SIG-M5 treated with dmso at 0.1 percent for 504 hours (cell line): ENCODE results near the gene ZBTB12.
A peak's percentile ranks its signal among the peaks of the same experiment; 100 is the strongest.
"Not testable (repeated sequence)": the region's sequence is repeated elsewhere in the genome, so short reads cannot be mapped to it uniquely, and the experiment has no call there.

Experiments used
- DNase-seq: peaks from one replicate; lab custom pipeline; 2025; ENCODE audit not compliant: unreplicated experiment; lab: John Stamatoyannopoulos, UW

The ZBTB12 gene

GRCh38 chr6:31922942-31923341 is 21.1 kb upstream of the ZBTB12 start:
- no peak for DNase-seq

- DNase-seq, result peak; percentile 74
Observed at GRCh38 chr6:31920811-31921210, 18.9 kb upstream of the ZBTB12 start.

DNA sequence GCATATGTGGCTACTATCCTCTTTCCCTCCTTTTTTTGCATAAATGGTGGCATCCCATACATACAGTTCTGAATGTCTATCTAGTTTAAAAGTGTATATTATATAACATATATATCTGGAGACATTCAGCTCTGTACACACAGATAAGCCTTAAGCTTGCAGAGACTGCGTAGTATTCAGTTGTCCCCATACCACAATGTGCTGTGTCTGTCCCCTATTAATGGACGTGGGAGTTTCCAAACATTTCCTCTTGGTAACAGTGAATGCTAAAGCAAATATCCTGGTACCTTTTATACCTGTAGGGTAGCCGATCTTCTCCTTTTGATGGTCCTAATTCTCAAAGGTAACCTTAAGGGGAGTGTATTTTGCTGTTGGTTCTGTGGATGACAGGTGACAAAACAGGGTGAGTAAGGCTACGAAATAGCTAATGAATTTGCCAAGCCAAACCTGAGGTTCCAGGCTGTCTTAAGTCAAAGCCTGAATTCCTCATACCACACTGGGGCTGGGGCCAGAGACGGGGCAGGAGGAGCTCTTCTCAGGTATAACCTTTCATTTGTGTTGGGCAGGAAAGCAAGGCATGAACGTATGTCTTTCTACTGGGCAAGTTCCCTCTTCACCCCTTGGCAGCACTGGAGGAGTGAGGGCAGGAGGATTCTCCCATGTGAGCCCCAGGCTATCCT is 17.9 kb upstream of the ZBTB12 start:
- DNase-seq, result no peak

DNA sequence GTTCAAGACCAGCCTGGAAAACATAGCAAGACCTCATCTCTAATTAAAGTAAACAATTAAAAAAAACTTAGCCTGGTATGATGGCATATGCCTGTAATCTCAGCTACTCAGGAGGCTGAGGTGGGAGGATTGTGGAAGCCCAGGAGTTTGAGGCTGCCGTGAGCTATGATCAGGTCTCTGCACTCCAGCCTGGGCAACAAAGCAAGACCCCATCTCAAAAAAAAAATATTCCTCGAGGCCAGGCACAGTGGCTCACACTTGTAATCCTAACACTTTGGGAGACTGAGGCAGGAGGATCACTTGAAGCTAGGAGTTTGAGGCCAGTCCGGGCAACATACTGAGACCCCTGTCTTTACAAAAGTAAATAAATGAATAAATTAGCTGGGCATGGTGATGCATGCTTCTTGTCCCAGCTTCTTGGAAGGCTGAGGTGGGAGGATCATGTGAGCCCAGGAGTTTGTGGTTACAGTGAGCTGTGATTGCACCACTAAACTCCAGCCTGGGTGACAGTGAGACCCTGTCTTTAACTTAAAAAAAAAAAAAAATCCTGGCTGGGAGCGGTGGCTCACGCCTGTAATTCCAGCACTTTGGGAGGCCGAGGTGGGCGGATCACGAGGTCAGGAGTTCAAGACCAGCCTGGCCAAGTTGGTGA is 16.3 kb upstream of the ZBTB12 start:
- DNase-seq, result no peak

- DNase-seq, result no peak
Observed at GRCh38 chr6:31915756-31916155, 13.9 kb upstream of the ZBTB12 start.

DNA sequence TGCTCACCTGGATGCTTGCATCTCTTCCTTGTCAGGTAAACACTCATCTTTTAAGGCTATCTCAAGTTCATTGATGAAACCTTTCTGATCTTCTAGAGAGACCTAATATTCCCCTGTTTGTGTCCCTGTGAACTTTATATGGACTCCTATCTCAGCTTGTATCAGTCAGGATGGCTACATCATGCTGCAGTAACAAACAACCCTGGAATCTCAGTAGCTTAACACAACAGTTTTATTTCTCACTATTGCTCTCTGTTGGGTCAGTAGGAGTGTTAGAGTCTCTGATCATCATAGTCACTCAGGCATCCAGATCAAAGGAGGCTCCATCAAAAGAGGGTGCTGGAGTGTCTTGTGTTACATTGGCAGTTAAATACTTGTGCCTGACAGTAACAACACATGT is 13.5 kb upstream of the ZBTB12 start:
- no peak for DNase-seq

GRCh38 chr6:31911826-31912585 is 10.1 kb upstream of the ZBTB12 start:
- no peak for DNase-seq

DNA sequence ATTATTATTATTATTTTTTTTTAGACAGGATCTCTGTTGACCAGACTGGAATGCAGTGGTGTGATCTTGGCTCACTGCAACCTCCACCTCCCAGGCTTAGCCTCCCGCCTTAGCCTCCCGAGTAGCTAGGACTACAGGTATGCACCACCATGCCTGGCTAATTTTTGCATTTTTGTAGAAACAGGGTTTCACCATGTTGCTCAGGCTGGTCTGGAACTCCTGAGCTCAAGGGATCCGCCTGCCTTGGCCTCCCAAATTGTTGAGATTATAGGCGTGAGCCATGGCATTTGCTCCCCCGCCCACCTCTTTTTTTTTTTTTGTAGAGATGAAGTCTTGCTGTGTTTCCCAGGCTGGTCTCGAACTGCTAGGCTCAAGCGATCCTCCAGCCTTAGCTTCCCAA is 7.4 kb upstream of the ZBTB12 start:
- DNase-seq, result not testable (repeated sequence)

DNA sequence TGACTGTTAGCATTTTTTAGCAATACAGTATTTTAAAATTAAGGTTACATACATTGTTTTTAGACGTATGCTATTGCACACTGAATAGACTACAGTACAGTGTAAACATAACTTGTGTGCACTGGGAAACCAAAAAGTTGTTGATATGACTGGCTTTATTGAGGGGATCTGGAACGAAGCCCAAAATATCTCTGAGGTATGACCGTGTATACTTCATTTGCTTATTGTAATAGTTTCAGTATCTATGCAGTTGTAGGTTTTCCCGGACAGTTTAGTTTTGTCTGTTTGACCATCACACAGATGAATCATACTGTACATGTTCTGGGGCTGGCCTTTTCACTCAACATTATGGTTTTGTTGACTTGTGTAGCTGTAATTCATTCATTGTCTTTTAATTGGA is 6.9 kb upstream of the ZBTB12 start:
- no peak for DNase-seq

- DNase-seq, result not testable (repeated sequence)
Observed at GRCh38 chr6:31908255-31908654, 6.4 kb upstream of the ZBTB12 start.

- peak; percentile 85 for DNase-seq
Observed at GRCh38 chr6:31907158-31907813, 5.4 kb upstream of the ZBTB12 start.

DNA sequence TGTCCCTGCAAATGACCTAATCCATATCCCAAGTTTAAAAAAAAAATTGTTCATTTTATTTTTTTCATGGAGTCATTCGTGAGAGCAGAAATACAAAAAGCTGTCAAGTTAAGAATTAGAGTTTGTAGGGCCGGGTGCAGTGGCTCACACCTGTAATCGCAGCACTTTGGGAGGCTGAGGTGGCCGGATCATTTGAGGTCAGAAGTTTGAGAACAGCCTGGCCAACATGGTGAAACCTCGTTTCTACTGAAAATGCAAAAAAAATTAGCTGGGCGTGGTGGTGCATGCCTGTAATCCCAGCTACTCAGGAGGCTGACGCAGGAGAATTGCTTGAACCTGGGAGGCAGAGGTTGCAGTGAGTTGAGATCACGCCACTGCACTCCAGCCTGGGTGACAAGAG is 4.8 kb upstream of the ZBTB12 start:
- not testable (repeated sequence) for DNase-seq

GRCh38 chr6:31906122-31906521 is 4.2 kb upstream of the ZBTB12 start:
- DNase-seq, result no peak

- DNase-seq, result no peak
Observed at GRCh38 chr6:31905041-31905440, 3.2 kb upstream of the ZBTB12 start.

- no peak for DNase-seq
Observed at GRCh38 chr6:31903957-31904356, 2.1 kb upstream of the ZBTB12 start.

- DNase-seq, result peak; percentile 41
Observed at GRCh38 chr6:31901415-31901952, 402 bp downstream of the ZBTB12 start.

DNA sequence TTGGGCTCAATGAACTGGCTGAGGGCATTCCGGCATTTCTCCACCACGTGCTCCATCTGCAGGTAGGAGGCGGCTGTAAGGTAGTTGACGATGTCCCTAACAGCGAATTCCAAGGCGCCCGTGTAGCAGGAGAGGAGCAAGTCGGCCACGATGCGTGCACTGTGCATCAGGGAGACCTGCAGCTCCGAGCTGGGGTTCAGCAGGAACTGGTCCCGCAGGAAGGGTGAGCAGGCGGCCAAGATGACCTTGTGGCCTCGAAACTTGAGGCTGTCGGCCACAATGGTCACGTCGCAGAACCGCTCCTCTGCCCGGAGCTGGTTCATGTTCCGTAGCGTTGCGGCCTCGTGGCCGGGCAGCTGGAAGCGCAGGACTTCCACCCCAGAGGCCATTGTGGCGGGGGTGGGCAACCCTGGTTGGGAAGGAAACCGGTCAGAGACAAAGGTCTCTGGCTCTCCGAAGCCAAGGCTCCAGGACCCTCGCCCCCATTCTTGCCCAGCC is 920 bp downstream of the ZBTB12 start:
- no peak for DNase-seq

GRCh38 chr6:31899882-31900722 is 1.8 kb downstream of the ZBTB12 start:
- DNase-seq, result no peak

GRCh38 chr6:31899215-31899614 is 2.7 kb downstream of the ZBTB12 start:
- DNase-seq, result peak; percentile 14

DNA sequence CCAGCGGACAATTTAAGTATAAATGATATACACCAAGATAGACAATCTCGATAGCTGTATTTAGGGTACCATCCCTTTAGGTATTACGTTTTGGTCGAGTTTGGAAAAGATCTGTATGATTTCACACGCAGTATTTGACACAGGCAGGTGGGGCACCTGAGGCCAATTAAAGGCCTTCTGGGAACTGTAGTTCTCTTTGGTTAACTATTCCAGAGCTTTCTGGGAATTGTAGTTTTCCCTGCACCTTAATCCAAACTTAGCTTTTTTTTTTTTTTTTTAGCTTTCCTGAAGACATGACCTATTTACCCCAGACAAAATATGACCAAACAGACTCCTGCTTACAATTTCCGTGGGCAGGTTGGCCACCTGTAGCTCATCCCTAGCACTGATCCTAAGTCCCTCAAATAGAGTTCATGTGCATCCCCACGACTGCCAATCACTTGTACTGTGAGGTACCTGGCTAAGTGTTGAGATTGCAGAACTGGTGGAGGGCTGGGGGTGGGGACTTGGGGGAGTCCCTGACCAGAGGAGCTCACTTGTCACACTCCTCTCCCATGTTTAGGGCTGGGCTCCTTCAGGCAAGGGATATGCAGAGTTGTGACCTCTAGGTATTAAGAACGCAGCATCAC is 3.4 kb downstream of the ZBTB12 start:
- peak; percentile 34 for DNase-seq
